HepG2 (cell line): Measurements from ENCODE around the gene PLIN4. TPM values are rescaled to one million over a fixed set of nuclear protein-coding genes. Genes with fewer than 3 reads are reported as not detected.

Source experiments
- ADNP ChIP-seq: sonication (generic); formaldehyde crosslinking; IDR thresholded peaks from 2 replicates; pipeline ENCODE4 v1.4.0; 2020; ENCODE audit warnings: missing genetic modification reagents
- ARNT2 ChIP-seq: sonication (generic); formaldehyde crosslinking; IDR thresholded peaks from 2 replicates; pipeline ENCODE4 v1.8.0; 2022; ENCODE audit warnings: mild to moderate bottlenecking, low read depth, missing genetic modification reagents, moderate library complexity
- CAMTA2 ChIP-seq: sonication (generic); formaldehyde crosslinking; IDR thresholded peaks from 2 replicates; pipeline ENCODE4 v1.4.0; 2020; ENCODE audit warnings: mild to moderate bottlenecking, missing genetic modification reagents, borderline replicate concordance
- FOXC1 ChIP-seq: sonication (generic); formaldehyde crosslinking; IDR thresholded peaks from 2 replicates; pipeline ENCODE4 v1.8.0; 2022; ENCODE audit warnings: mild to moderate bottlenecking, missing genetic modification reagents, borderline replicate concordance
- GATAD1 ChIP-seq: IDR thresholded peaks from 2 replicates; pipeline ENCODE4 v1.6.1; 2016; ENCODE audit warnings: missing genetic modification reagents, missing compliant biosample characterization
- GATAD2A ChIP-seq: IDR thresholded peaks from 2 replicates; pipeline ENCODE4 v1.6.1; 2016
- HHEX ChIP-seq: IDR thresholded peaks from 2 replicates; pipeline ENCODE4 v1.6.1; 2016; ENCODE audit warnings: control low read depth
- MIXL1 ChIP-seq: IDR thresholded peaks from 2 replicates; pipeline ENCODE4 v1.6.1; 2016
- NFKB2 ChIP-seq: sonication (generic); formaldehyde crosslinking; IDR thresholded peaks from 2 replicates; pipeline ENCODE4 v1.4.0; 2020; ENCODE audit warnings: missing genetic modification reagents, borderline replicate concordance
- NFKBIZ ChIP-seq: IDR thresholded peaks from 2 replicates; pipeline ENCODE4 v1.6.1; 2018; ENCODE audit warnings: missing genetic modification reagents, missing compliant biosample characterization
- POLR2G ChIP-seq: fragments of 200-400 bp; formaldehyde crosslinking; IDR thresholded peaks from 2 replicates; pipeline ENCODE4 v1.6.1; 2018; ENCODE audit warnings: mild to moderate bottlenecking, low read depth, low read length, moderate library complexity
- RFXANK ChIP-seq: IDR thresholded peaks from 2 replicates; pipeline ENCODE4 v1.6.1; 2016
- RXRB ChIP-seq: IDR thresholded peaks from 2 replicates; pipeline ENCODE4 v1.6.1; 2016; ENCODE audit warnings: borderline replicate concordance, missing genetic modification reagents, missing compliant biosample characterization
- SRF ChIP-seq: IDR thresholded peaks from 2 replicates; pipeline ENCODE4 v1.6.1; 2011; ENCODE audit warnings: mild to moderate bottlenecking, low read depth, low read length, moderate library complexity
- SSRP1 ChIP-seq: IDR thresholded peaks from 2 replicates; pipeline ENCODE4 v1.6.1; 2016; ENCODE audit warnings: control low read depth
- TARDBP ChIP-seq: sonication (generic); formaldehyde crosslinking; IDR thresholded peaks from 2 replicates; pipeline ENCODE4 v1.8.0; 2022; ENCODE audit warnings: mild to moderate bottlenecking, missing genetic modification reagents
- TBL1XR1 ChIP-seq: fragments of 150-350 bp; IDR thresholded peaks from 2 replicates; pipeline ENCODE4 v1.6.1; 2014; ENCODE audit warnings: borderline replicate concordance, low read length; ENCODE audit not compliant: partially characterized antibody
- TCF7L2 ChIP-seq: IDR thresholded peaks from 2 replicates; pipeline ENCODE4 v1.6.1; 2011; ENCODE audit warnings: mild to moderate bottlenecking, low read depth, low read length, moderate library complexity
- TFE3 ChIP-seq: IDR thresholded peaks from 2 replicates; pipeline ENCODE4 v1.6.1; 2016
- ZC3H13 ChIP-seq: sonication (generic); formaldehyde crosslinking; IDR thresholded peaks from 2 replicates; pipeline ENCODE4 v1.8.1; 2023; ENCODE audit warnings: mild to moderate bottlenecking, missing genetic modification reagents, moderate library complexity
- ZNF143 ChIP-seq: sonication (generic); formaldehyde crosslinking; IDR thresholded peaks from 2 replicates; pipeline ENCODE4 v1.4.0; 2020; ENCODE audit warnings: missing genetic modification reagents
- ZNF331 ChIP-seq: sonication (generic); formaldehyde crosslinking; IDR thresholded peaks from 2 replicates; pipeline ENCODE4 v1.4.0; 2020; ENCODE audit warnings: missing genetic modification reagents
- ZNF430 ChIP-seq: sonication (generic); formaldehyde crosslinking; IDR thresholded peaks from 2 replicates; pipeline ENCODE4 v1.9.0; 2021; ENCODE audit warnings: mild to moderate bottlenecking, missing genetic modification reagents
- ZNF431 ChIP-seq: sonication (generic); formaldehyde crosslinking; IDR thresholded peaks from 2 replicates; pipeline ENCODE4 v1.9.0; 2022; ENCODE audit warnings: missing genetic modification reagents, low read depth, mild to moderate bottlenecking, borderline replicate concordance
- ZNF775 ChIP-seq: sonication (generic); formaldehyde crosslinking; IDR thresholded peaks from 2 replicates; pipeline ENCODE4 v1.4.0; 2020; ENCODE audit warnings: missing genetic modification reagents, mild to moderate bottlenecking, moderate library complexity, borderline replicate concordance
- polyA plus RNA-seq, 8 experiments: library from polyadenylated mRNA; depleted of rRNA in 3 of 8; stranded (reverse) in 7 of 8; unstranded in 1 of 8; fragments of >200 nt; fragmentation: Illumina TruSeq in 4 of 8; extraction: Trizol in 4 of 8; gene quantifications; 2 replicates each; pipeline versions ENCODE4 v1.2.1 to v1.2.3, GENCODE V29; 2011 to 2016; ENCODE audit warnings: low read depth in 4 of 8, missing spikeins in 1 of 8, mixed read lengths in 1 of 8; ENCODE audit not compliant: insufficient read depth in 1 of 8
- total RNA-seq, 5 experiments: library from RNA; depleted of rRNA; stranded (reverse); fragments of >200 nt; fragmentation: Illumina TruSeq; extraction: Trizol; gene quantifications; 2 replicates each; pipeline ENCODE4 v1.2.3, GENCODE V29; 2016; ENCODE audit warnings: low read depth in 1 of 5
- TF ChIP-seq, protein P1 (sequence below): IDR thresholded peaks from 2 replicates; pipeline ENCODE4 v1.6.1; 2012; ENCODE audit warnings: low read length, improper control_type of control experiment

PLIN4 gene
- total and polyA plus RNA-seq, 2 of the 13 experiments (the other 11 are each of a cell fraction or from before 2014, with no cell fraction given) = 1.1 to 1.3 TPM

DNA sequence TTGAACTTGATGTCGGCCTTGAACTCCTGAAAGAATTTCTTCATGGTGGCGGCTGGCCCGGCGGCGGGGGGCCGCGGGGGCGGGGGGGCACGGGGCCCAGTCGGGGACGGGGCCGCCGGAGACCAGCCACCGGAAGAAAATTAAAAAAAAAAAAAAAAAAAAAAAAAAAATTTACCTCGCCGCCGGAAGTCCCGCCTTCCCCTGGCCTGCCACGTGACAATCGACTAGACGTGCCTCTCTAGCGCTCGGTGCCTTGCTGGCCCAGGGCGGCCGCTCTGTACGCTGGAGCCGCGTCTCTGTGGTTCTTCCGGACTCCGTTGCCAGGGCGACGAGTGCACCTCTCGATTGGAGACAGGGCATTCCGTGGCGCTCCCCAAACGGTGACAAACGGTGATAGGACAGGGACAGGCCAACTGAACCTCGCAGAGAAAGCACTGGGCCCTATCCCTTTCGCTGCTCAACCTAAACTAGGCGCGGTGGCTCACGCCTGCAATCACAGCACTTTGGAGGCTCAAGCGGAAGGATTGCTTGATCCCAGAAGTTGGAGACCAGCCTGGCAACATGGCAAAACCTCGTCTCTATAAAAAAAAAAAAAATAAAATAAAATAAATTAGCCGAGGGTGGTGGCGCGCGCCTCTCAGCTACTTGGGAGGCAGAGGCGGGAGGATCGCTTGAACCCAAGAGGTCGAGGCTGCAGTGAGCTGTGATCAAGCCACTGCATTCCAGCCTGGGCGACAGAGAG, 60.5 kb downstream of the PLIN4 start, which contains the start of gene UBXN6 (continued):
- TF ChIP-seq TARDBP (CRISPR knock-in tag) (peak; percentile 45; the same call in 1 of the 2 replicates), RXRB (CRISPR knock-in tag) (peak; percentile 61; the same call in 1 of the 2 replicates), ZC3H13 (CRISPR knock-in tag) (no peak), CAMTA2 (CRISPR knock-in tag) (no peak), TCF7L2 (no peak), POLR2G (peak; percentile 40; the same call in 1 of the 2 replicates), ARNT2 (CRISPR knock-in tag) (peak; percentile 71; the same call in 1 of the 2 replicates), ZNF143 (CRISPR knock-in tag) (peak; percentile 54), ZNF331 (CRISPR knock-in tag) (0 out of 2 replicates have a peak, but pooled peaks have one; percentile 22), HHEX (CRISPR knock-in tag) (no peak), GATAD2A (CRISPR knock-in tag) (peak; percentile 56; the same call in 1 of the 2 replicates), GATAD1 (peak; percentile 93), RFXANK (CRISPR knock-in tag) (no peak), SRF (peak; percentile 60; the same call in 1 of the 2 replicates), ZNF431 (CRISPR knock-in tag) (no peak), MIXL1 (CRISPR knock-in tag) (peak; percentile 66; the same call in 1 of the 2 replicates), TBL1XR1 (peak; percentile 48), ZNF430 (CRISPR knock-in tag) (peak; percentile 55; the same call in 1 of the 2 replicates), NFKBIZ (CRISPR knock-in tag) (no peak), SSRP1 (CRISPR knock-in tag) (no peak), ZNF775 (CRISPR knock-in tag) (no peak), FOXC1 (CRISPR knock-in tag) (0 out of 2 replicates have a peak, but pooled peaks have one; percentile 30), ADNP (CRISPR knock-in tag) (no peak), NFKB2 (CRISPR knock-in tag) (peak; percentile 36; the same call in 1 of the 2 replicates), TFE3 (CRISPR knock-in tag) (peak; percentile 91)
- TF ChIP-seq, protein P1, sequence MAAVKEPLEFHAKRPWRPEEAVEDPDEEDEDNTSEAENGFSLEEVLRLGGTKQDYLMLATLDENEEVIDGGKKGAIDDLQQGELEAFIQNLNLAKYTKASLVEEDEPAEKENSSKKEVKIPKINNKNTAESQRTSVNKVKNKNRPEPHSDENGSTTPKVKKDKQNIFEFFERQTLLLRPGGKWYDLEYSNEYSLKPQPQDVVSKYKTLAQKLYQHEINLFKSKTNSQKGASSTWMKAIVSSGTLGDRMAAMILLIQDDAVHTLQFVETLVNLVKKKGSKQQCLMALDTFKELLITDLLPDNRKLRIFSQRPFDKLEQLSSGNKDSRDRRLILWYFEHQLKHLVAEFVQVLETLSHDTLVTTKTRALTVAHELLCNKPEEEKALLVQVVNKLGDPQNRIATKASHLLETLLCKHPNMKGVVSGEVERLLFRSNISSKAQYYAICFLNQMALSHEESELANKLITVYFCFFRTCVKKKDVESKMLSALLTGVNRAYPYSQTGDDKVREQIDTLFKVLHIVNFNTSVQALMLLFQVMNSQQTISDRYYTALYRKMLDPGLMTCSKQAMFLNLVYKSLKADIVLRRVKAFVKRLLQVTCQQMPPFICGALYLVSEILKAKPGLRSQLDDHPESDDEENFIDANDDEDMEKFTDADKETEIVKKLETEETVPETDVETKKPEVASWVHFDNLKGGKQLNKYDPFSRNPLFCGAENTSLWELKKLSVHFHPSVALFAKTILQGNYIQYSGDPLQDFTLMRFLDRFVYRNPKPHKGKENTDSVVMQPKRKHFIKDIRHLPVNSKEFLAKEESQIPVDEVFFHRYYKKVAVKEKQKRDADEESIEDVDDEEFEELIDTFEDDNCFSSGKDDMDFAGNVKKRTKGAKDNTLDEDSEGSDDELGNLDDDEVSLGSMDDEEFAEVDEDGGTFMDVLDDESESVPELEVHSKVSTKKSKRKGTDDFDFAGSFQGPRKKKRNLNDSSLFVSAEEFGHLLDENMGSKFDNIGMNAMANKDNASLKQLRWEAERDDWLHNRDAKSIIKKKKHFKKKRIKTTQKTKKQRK = no peak
